Stomach smooth muscle (tissue), 2 donors: Measurements from ENCODE around the gene ASAH2.

Experiments
- H3K27ac ChIP-seq: one replicate; pipeline ENCODE4 v1.7.0; 2013; ENCODE audit warnings: mild to moderate bottlenecking, low read length, inconsistent platforms
- H3K27me3 ChIP-seq, 2 donors: one replicate each; pipeline ENCODE4 v1.7.0; 2013; ENCODE audit warnings: low read length in 2 of 2; ENCODE audit not compliant: insufficient read depth in 2 of 2, control insufficient read depth in 1 of 2
- H3K36me3 ChIP-seq, 2 donors: one replicate each; pipeline ENCODE4 v1.7.0; 2013; ENCODE audit warnings: low read length in 2 of 2; ENCODE audit not compliant: control insufficient read depth in 2 of 2, insufficient read depth in 2 of 2
- H3K4me1 ChIP-seq: one replicate; pipeline ENCODE4 v1.7.0; 2013; ENCODE audit warnings: low read length; ENCODE audit not compliant: control insufficient read depth, insufficient read depth
- H3K4me3 ChIP-seq, 2 donors: one replicate each; pipeline ENCODE4 v1.7.0; 2013; ENCODE audit warnings: low read length in 2 of 2
- H3K9ac ChIP-seq, 2 donors: one replicate each; pipeline ENCODE4 v1.7.0; 2013; ENCODE audit warnings: low read length in 2 of 2, mild to moderate bottlenecking in 1 of 2
- H3K9me3 ChIP-seq, 2 donors: one replicate each; pipeline ENCODE4 v1.7.0; 2013; ENCODE audit warnings: low read length in 2 of 2; ENCODE audit not compliant: control insufficient read depth in 2 of 2
- donor health status: healthy.
- donor health status: Pancreatic carcinoma.

The ASAH2 gene

GRCh38 chr10:50226610-50227009, 24.7 kb downstream of the ASAH2 start:
- H3K4me3 ChIP-seq: no peak overlapping the region
- H3K27me3 ChIP-seq: no peaks in the 10 kb centered on the region
- no peaks in the 10 kb centered on the region for H3K9me3 ChIP-seq
- H3K27ac ChIP-seq: no peak overlapping the region
- H3K4me1 ChIP-seq: no peaks in the 10 kb centered on the region
- no peaks in the 10 kb centered on the region for H3K36me3 ChIP-seq
- H3K9ac ChIP-seq: no peak overlapping the region

GRCh38 chr10:50224330-50224952, 26.9 kb downstream of the ASAH2 start:
- no peak overlapping the region for H3K4me3 ChIP-seq
- no peaks in the 10 kb centered on the region for H3K9me3 ChIP-seq
- H3K4me1 ChIP-seq: no peaks in the 10 kb centered on the region
- H3K36me3 ChIP-seq: no peaks in the 10 kb centered on the region
- no peak overlapping the region for H3K27ac ChIP-seq
- H3K27me3 ChIP-seq: no peaks in the 10 kb centered on the region
- H3K9ac ChIP-seq: no peak overlapping the region

GRCh38 chr10:50222199-50222598, 29.1 kb downstream of the ASAH2 start:
- Histone ChIP-seq H3K9ac (no peak overlapping the region), H3K4me3 (no peak overlapping the region), H3K27me3 (no peaks in the 10 kb centered on the region), H3K36me3 (no peaks in the 10 kb centered on the region), H3K27ac (no peak overlapping the region), H3K4me1 (no peaks in the 10 kb centered on the region), H3K9me3 (no peaks in the 10 kb centered on the region)

GRCh38 chr10:50221470-50221869, 29.8 kb downstream of the ASAH2 start:
- Histone ChIP-seq H3K4me1 (no peaks in the 10 kb centered on the region), H3K9me3 (no peaks in the 10 kb centered on the region), H3K27me3 (no peaks in the 10 kb centered on the region), H3K4me3 (no peak overlapping the region), H3K27ac (no peak overlapping the region), H3K9ac (no peak overlapping the region), H3K36me3 (no peaks in the 10 kb centered on the region)

- no peak overlapping the region for H3K9ac ChIP-seq
- no peak overlapping the region for H3K4me3 ChIP-seq
- H3K36me3 ChIP-seq: no peaks in the 10 kb centered on the region
- H3K27me3 ChIP-seq: no peaks in the 10 kb centered on the region
- H3K9me3 ChIP-seq: no peaks in the 10 kb centered on the region
- no peak overlapping the region for H3K27ac ChIP-seq
- H3K4me1 ChIP-seq: no peaks in the 10 kb centered on the region
Measured at GRCh38 chr10:50219646-50220045, 31.7 kb downstream of the ASAH2 start.

- no peak overlapping the region for H3K27ac ChIP-seq
- no peaks in the 10 kb centered on the region for H3K4me1 ChIP-seq
- no peaks in the 10 kb centered on the region for H3K27me3 ChIP-seq
- no peak overlapping the region for H3K9ac ChIP-seq
- H3K9me3 ChIP-seq: no peaks in the 10 kb centered on the region
- no peak overlapping the region for H3K4me3 ChIP-seq
- H3K36me3 ChIP-seq: no peaks in the 10 kb centered on the region
Measured at GRCh38 chr10:50219200-50219599, 32.1 kb downstream of the ASAH2 start.

- Histone ChIP-seq H3K9me3 (no peaks in the 10 kb centered on the region), H3K27ac (no peak overlapping the region), H3K9ac (no peak overlapping the region), H3K4me3 (no peak overlapping the region), H3K27me3 (no peaks in the 10 kb centered on the region), H3K36me3 (no peaks in the 10 kb centered on the region), H3K4me1 (no peaks in the 10 kb centered on the region)
Measured at GRCh38 chr10:50216894-50217293, 34.4 kb downstream of the ASAH2 start.

GRCh38 chr10:50216418-50216817, 34.9 kb downstream of the ASAH2 start:
- no peaks in the 10 kb centered on the region for H3K9me3 ChIP-seq
- H3K27ac ChIP-seq: no peak overlapping the region
- H3K4me1 ChIP-seq: no peaks in the 10 kb centered on the region
- no peak overlapping the region for H3K4me3 ChIP-seq
- H3K36me3 ChIP-seq: no peaks in the 10 kb centered on the region
- no peak overlapping the region for H3K9ac ChIP-seq
- no peaks in the 10 kb centered on the region for H3K27me3 ChIP-seq

- Histone ChIP-seq H3K9me3 (no peaks in the 10 kb centered on the region), H3K27ac (no peak overlapping the region), H3K36me3 (no peaks in the 10 kb centered on the region), H3K4me1 (no peaks in the 10 kb centered on the region), H3K4me3 (no peak overlapping the region), H3K9ac (no peak overlapping the region), H3K27me3 (no peaks in the 10 kb centered on the region)
Measured at GRCh38 chr10:50211670-50212069, 39.6 kb downstream of the ASAH2 start.

- H3K9ac ChIP-seq: no peak overlapping the region
- no peak overlapping the region for H3K27ac ChIP-seq
- no peaks in the 10 kb centered on the region for H3K4me1 ChIP-seq
- H3K4me3 ChIP-seq: no peak overlapping the region
- H3K9me3 ChIP-seq: no peaks in the 10 kb centered on the region
- no peaks in the 10 kb centered on the region for H3K36me3 ChIP-seq
- no peaks in the 10 kb centered on the region for H3K27me3 ChIP-seq
Measured at GRCh38 chr10:50210876-50211275, 40.4 kb downstream of the ASAH2 start.
